COLO668 (cell line): Measurements from ENCODE around the gene NCOA5.
"Not testable (repeated sequence)": the region's sequence is repeated elsewhere in the genome, so short reads cannot be mapped to it uniquely, and the experiment has no call there.

Experiments used
- DNase-seq: peaks from one replicate; lab custom pipeline; 2025; ENCODE audit not compliant: unreplicated experiment; lab: John Stamatoyannopoulos, UW

NCOA5 gene

DNA sequence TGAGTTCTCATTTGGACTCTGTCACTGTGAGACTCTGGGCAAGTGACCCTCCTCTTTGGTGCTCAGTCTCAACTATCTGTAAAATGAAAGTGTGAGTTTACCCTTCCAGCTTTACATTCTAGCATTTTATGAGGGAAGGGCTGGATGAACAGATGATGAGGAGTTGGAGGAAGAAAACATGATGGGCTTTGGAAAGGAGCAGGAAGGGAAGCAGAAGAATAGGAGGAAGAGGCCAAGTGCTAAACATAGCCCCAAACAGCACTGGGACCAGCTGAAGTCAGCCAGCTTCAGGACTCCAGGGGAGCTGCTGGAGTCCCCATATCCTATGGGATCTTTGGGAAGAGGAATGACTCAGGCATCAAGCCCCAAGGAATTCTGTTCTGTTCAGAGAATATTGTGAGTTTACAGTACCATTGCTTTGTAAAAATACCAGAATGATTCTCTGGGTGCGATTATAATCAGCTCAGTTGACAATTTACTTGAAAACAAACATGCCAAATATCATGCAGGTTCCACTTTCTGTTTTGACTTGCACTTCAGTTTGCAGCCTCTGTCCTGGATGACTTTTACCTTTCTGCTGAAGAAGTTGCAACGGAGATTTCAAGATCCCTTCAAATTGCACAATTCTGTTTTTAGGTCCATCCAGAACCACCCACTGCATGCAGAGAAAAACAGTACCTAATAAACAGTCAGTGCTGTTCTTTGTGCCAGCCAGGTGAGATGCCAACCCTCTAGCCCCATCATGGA is 31.6 kb upstream of the NCOA5 start:
- DNase-seq: no peak

DNA sequence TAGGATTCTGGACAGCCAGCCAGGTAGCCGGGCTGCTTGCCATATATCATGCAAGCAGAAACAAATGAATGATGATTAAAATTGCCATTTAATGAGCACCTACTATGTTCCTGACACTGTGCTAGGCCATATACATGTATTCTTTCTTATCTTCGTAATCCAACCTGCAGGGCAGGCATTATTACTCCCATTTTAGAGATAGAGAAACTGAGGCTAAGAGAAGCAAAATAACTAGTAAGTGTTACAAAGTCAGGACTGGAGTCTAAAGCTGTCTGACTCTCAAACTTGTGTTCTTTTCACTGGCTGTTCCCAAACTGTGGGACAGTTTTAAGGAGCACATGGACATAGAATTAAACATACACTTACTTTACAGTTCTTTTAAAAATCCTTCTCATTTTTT is 30.4 kb upstream of the NCOA5 start:
- DNase-seq: no peak

DNA sequence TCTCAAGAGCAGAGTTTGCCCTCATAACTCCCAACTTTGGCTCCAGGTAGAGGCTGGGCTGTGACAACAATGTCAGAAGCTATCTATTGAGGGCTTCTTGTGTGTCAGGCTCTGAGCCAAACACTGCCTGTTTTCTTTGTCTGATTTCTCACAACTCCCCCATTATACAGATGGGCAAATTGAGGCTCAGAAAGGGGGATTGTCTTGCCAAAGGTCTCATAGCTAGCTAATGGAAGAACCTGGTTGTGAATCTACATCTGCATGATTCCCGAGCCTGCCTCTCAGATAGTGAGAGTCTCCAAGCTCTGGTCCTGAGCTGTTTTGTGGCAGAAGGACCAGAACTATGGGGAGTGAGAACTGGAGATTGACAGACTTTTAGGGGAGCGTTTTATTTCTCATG is 29.8 kb upstream of the NCOA5 start:
- DNase-seq: no peak

DNA sequence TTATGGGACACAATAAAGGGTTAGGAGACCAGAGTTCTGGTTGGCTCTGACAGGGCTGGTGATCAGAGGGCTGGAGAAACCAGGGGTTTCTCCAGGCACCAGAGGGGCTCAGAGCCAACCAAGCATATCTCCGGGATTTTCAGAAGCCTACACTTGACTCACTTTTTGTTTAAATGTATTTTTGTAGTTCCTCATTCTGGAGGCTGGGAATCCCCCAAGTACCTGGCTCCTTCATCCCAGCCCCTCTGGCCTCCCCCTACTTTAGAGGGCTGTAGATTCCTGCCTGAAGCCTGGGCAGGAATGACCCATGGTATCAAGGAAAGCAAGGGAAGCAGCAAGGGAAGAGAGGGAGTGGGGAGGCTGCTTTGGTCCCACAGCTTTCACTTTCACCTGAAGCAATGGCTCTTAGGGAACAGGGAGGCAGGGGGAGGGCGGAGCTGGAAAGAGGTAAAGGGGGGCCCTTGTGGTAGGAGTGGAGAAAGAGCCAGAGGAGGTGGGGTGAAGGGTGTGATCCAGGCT is 29.3 kb upstream of the NCOA5 start:
- no peak for DNase-seq

DNA sequence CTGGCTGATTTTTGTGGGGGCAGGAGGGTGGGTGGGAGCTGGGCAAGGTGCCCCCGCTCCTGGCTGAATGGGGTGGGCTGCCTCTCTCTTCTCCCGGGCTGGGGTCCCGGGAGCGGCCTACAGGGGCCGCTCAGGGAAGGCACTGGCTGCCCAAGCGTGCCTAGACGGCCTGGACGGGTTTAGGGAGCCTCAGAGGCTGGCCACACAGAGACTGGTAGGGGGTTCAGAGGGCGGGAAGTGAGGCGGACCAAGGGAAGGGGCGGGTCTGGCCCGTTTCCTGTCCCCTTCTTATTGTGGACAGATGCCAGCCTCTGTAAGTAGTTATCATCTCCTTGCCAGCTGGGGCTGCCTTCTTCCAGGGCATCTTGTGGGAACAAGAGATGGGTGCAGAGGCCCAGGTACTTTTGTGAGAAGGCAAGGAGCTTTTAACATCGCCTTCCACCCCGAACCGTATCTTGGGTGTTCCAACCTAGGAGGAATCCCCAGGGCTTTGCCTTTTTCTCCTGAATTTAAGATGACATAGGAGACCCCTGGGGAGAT is 28.8 kb upstream of the NCOA5 start:
- no peak for DNase-seq

DNA sequence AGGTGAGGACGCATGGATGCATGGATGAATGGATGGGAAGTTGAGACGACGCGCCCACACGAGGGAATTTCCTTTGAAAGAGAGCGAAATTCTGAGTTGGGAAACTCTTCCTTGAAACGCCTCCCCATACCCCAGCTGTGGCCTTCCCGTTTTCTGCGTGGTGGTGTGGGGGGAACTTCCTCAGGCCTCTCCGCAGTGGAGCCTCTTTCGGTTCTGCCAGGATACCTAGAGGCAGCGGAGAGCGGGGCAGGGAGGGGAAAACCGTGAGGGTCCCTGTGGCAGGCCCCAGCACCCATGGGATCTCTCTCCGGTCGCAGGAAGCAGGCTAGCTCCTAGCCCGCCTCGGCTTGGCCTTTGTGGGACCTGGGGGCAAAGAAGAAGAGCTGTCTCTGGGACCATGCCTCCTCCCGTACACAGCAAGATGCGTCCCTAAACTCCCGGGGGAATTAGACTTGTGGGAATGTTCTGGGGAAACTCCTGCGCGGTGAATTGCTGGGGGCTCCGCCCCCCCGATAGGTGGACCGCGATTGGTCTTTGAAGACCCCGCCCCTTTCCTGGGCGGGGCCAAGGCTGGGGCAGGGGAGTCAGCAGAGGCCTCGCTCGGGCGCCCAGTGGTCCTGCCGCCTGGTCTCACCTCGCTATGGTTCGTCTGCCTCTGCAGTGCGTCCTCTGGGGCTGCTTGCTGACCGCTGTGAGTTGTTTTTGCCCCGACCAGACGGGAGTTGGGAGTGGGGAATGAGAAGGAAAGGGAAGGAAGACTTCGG is 28.1 kb upstream of the NCOA5 start, which contains the start of gene CD40:
TSS of gene CD40 (plus strand) at position 611 of the 764 bp plus-strand sequence. CDS start at position 641, 30 bp downstream.
- DNase-seq: peak; percentile 86

DNA sequence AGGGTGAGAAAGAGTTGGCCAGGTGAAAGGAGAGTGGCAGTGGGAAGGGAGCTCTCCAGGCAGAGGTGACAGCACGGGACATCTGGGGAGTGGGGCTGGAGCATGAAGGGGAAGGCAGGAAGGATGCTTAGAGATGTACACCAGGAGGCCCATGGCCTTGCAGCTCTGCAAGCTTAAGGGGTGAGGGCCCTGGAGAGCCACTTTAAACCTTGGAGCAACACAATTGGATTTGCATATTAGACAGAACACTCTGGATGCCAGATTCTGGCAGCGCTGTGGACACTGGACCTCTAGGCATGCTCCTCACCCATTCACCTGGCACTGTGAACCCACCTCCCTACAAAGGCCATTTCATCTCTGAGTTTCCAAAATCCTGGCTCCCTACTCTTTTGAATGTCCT is 24.7 kb upstream of the NCOA5 start:
- DNase-seq: no peak

DNA sequence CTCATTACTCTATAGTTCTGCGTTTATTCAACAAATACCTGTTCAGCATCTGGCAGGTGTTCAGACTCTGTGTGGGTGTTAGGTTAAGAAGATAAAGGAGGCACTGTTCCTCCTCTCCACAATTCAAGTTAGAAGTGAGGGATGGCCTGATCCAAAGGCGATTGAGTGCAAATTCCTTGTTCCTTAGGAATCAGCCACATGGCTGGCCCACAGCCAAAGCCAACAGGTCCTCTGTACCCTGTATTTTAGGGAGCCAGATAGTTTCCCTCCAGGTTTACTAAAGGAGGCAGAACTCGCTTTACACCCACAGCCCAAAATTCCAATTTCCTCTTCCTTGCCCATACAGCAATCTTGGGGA is 23.3 kb upstream of the NCOA5 start:
- no peak for DNase-seq

DNA sequence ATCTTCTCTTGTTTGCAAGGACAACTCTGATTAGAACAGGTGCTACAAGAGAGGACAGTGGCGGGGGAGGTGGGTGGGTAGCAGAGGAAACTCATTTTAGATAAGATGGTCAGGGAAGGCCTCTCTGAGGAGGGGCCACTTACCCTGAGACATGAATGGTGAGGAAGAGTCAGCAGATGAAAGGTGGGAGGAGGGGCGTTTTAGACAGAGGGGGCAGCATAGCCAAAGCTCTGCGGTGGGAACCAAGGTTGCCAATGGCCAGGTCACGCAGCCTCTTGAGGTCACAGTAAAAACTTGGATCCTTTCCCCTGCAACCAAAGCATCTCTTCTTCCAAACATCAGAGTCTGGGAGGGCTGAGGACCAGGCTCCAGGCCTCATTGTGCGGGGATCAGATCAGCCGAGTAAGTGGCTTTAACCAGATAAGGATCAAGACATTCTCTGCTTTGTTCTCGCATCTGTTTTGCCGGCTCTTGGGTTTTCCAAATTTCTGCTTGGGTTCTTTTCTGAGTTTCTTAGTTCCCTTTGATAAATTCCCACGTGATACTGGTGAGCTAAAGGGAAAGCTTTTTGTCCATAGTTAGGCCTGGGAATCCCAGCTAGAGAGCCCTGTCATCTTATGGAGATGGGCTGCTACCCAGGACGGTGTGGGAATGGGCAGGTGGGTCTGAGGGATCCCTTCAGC is 22.8 kb upstream of the NCOA5 start:
- no peak for DNase-seq

DNA sequence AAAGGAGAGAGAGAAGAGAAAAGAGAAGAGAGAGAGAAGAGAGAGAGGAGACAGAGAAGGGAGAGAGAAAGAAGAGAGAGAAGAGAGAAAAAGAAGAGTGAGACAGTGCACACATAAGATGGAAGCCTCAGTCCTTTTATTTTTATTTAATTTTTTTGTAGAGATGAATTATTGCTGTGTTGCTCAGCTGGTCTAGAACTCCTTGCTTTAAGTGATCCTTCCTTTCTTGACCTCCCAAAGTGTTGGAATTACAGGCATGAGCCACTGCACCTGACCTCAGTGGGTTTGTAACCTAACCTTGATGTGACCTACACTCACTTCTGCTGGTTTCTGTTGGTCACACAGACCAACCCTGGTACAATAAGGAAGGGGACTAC is 22.1 kb upstream of the NCOA5 start:
- no peak for DNase-seq

DNA sequence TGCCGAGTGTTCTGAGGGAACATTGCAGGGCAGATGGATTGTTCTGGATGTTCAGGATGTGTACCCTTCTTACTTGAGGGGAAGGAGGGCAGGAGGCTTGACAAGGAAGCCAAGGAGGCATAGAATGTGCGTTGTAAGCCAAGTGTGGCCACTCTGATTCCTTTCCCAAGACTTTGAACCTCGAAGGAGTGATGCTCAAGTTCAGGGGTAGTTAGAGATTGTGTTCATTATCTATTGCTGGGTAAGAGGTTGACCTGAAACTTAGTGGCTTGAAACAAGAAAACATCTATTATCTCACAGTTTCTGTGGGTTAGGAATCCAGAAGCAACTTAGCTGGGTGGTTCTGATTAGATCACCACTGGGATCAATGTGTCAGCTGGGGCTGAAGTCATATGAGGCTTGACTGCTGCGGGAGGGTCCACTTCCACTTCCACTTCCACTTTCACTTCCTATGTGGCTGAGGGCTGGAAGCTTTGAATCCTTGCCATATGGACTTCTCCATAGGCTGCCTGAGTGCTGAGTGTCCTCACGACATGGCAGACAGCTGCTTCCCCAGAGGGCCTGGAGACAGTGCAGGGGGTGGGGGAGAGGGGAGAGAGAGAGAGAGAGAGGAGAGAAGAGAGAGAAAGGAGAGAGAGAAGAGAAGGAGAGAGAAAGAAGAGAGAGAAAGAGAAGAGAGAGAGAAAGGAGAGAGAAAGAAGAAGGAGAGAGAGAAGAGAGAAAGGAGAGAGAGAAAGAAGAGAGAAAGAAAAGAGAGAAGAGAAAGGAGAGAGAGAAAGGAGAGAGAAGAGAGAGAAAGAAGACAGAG is 21.5 kb upstream of the NCOA5 start:
- DNase-seq: no peak

DNA sequence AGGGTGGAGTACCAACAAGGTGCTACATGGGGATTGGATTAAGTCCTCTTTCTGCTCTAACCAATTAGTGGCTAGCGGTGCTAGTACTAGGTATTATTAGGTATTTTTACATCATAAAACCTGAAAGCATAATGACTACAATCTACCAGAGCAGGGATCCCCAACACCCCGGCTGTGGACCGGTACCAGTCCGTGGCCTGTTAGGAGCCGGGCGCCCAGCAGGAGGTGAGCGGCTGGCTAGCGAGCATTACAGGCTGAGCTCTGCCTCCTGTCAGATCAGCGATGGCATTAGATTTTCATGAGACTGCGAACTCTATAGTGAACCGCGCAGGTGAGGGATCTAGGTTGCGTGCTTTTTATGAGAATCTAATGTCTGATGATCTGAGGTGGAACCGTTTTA is 19.2 kb upstream of the NCOA5 start:
- DNase-seq: no peak

DNA sequence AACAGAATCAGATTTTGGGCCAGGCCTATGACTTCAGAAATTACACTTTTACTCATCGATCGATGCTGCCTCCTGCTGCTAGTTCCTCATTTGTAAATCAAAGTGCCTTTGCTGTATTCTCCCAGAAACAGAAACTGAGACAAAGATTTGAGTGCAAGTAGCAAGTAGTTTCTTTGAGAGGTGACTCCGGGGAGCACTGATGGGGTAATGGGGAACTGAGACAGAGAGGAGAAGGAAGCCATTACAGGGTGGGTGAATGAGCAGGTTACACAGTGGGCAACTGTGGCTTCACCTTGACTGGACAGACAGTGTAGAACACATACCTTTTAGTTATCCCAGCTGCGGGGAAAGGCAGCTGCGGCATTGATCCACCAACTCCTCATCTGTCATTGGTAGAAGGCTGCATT is 18.7 kb upstream of the NCOA5 start:
- no peak for DNase-seq

DNA sequence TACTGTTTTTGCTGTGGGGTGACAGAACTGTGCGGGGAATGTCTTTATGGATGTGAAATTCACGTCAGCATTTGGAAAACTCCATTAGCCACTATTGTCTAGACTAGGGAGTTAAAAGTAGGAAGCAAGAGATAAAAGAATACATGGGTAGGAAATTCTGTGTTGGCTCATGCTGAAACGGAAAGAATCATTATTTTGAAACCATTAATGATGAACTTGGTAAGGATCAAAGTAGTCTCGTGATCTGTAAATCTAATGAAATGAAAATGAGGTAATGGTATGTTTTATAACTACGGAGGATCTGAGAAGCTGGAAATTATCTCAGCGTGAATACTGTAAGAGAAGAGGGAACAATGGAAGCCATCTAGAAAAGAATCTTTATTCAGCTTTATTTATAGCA is 17.3 kb upstream of the NCOA5 start:
- no peak for DNase-seq

DNA sequence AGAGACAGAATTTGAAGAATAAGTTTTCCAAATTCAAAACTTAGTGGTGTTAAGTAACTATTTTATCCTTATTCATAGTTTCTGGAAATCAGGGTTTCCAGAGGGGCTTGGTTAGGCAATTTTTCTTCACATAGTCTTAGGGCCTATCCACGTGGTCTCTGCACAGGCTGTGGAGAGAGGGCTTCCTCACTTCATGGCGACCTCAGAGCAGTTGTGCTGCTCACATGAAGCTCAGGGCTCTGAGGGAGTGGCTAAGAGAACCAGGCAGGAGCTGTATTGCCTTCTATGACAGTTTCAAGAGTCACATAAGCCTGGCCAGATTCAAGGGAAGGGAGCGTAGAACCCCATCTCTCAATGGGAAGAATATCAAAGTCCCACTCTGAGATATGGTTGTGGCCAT is 14.5 kb upstream of the NCOA5 start:
- DNase-seq: no peak

DNA sequence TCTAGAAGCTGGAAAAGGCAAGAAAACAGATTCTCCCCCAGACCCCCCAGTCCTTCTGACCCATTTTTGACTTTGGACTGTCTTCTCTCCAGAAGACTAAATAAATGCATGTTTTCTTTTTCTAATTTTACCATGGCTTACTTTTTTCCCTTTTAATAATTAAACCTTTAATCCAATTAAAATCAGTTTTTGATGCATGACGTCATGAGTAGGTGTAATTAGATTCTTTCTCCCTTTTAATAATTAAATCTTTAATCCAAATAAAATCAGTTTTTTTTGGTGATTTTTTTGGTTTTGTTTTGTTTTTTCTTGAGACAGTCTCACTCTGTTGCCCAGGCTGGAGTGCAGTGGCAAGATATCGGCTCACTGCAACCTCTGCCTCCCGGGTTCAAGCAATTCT is 13.2 kb upstream of the NCOA5 start:
- DNase-seq: no peak

DNA sequence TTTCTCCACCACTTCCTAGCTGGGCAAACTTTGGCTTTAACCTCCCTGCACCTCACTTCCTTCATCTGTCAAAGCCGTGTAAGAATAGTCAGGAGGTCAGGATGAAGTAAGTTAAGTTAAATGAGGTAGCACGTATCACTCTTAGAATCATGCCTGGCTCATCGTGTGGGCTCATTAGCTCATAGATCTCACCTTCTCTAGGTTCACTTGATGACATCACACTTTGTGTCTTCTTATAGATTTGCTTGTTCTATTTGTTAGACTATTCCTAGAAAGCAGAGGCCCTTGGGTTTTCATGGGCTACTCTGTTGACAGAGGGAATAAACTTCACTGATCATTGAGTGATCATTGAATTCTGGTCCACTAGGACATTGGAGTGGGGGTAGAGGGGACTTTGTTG is 12.2 kb upstream of the NCOA5 start:
- no peak for DNase-seq

DNA sequence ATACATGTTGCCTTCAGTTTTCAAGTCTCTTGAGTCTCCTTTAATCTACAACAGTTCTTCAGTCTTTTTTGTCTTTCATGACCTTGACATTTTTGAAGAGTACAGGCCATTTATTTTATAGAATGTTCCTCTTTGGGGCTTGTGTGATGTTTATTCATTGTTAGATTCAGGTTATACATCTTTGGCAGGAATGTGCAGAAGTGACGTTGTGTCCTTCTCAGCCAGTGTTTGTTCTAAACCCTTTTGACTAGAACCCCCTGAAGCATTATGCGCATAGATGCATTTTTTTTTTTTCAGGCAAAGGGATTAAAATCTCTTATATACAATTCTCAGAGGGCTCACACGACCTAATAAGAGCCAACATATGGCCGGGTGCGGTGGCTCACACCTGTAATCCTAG is 11.2 kb upstream of the NCOA5 start:
- DNase-seq: no peak

DNA sequence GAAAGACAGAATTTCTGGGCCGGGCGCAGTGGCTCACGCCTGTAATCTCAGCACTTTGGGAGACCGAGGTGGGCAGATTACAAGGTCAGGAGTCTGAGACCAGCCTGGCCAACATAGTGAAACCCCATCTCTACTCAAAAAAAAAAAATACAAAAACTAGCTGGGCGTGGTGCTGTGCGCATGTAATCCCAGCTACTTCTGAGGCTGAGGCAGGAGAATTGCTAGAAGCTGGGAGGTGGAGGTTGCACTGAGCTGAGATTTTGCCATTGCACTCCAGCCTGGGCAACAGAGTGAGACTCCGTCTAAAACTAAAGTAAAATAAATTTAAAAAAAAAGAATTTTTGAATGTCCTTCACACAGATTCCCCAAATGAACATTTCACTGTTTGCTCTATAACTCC is 10.7 kb upstream of the NCOA5 start:
- DNase-seq: not testable (repeated sequence)

DNA sequence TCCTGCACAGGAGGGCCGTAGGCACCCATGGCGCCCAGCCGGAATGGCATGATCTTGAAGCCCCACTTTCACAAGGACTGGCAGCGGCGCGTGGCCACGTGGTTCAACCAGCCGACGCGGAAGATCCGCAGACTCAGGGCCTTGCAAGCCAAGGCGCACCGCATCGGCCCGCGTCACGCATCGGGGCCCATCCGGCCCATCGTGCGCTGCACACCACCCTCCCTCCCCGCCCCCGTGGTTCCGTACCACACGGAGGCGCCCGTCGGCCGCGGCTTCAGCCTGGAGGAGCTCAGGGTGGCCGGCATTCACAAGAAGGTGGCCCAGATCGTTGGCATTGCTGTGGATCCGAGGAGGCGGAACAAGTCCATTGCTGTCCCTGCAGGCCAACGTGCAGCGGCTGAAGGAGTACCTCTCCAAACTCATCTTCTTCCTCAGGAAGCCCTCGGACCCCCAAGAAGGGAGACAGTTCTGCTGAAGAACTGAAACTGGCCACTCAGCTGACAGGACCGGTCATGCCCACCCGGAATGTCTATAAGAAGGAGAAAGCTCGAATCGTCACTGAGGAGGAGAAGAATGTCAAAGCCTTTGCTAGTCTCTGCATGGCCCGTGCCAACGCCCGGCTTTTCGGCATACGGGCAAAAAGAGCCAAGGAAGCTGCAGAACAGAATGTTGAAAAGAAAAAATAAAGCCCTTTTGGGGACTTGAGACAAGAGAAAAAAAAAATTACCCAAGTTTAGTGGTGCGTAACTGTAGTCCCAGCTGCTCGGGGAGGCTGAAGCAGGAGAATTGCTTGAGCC is 9.9 kb upstream of the NCOA5 start:
- peak; percentile 65 for DNase-seq
